Measurements from ENCODE around the gene ISLR. TPM values are rescaled to one million over a fixed set of nuclear protein-coding genes. Genes with fewer than 3 reads are reported as not detected.
"Not testable (repeated sequence)": the region's sequence is repeated elsewhere in the genome, so short reads cannot be mapped to it uniquely, and the experiment has no call there.

Gene ISLR
- total RNA-seq, 1 donor from 2014 or later: 59.8 TPM

GRCh38 chr15:74155766-74156417 is 17.6 kb upstream of the ISLR start:
- peak overlapping the region; percentile 31 for H3K27ac Mint-ChIP-seq
- H3K36me3 Mint-ChIP-seq: no peaks in the 10 kb centered on the region
- no peak overlapping the region for H3K4me3 Mint-ChIP-seq
- H3K9me3 Mint-ChIP-seq: no peaks in the 10 kb centered on the region
- DNase-seq (ENCODE audit: low spot score in 2 of 2, unreplicated experiment in 2 of 2): no peak
- H3K27me3 Mint-ChIP-seq (ENCODE audit: low read depth): peaks cover 5% of the 10 kb centered on the region
- TF ChIP-seq, protein P1, sequence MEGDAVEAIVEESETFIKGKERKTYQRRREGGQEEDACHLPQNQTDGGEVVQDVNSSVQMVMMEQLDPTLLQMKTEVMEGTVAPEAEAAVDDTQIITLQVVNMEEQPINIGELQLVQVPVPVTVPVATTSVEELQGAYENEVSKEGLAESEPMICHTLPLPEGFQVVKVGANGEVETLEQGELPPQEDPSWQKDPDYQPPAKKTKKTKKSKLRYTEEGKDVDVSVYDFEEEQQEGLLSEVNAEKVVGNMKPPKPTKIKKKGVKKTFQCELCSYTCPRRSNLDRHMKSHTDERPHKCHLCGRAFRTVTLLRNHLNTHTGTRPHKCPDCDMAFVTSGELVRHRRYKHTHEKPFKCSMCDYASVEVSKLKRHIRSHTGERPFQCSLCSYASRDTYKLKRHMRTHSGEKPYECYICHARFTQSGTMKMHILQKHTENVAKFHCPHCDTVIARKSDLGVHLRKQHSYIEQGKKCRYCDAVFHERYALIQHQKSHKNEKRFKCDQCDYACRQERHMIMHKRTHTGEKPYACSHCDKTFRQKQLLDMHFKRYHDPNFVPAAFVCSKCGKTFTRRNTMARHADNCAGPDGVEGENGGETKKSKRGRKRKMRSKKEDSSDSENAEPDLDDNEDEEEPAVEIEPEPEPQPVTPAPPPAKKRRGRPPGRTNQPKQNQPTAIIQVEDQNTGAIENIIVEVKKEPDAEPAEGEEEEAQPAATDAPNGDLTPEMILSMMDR (IDR thresholded peaks at IDR 0.05; ENCODE audit: unreplicated experiment): no peak
- peaks cover 17% of the 10 kb centered on the region for H3K4me1 Mint-ChIP-seq

DNA sequence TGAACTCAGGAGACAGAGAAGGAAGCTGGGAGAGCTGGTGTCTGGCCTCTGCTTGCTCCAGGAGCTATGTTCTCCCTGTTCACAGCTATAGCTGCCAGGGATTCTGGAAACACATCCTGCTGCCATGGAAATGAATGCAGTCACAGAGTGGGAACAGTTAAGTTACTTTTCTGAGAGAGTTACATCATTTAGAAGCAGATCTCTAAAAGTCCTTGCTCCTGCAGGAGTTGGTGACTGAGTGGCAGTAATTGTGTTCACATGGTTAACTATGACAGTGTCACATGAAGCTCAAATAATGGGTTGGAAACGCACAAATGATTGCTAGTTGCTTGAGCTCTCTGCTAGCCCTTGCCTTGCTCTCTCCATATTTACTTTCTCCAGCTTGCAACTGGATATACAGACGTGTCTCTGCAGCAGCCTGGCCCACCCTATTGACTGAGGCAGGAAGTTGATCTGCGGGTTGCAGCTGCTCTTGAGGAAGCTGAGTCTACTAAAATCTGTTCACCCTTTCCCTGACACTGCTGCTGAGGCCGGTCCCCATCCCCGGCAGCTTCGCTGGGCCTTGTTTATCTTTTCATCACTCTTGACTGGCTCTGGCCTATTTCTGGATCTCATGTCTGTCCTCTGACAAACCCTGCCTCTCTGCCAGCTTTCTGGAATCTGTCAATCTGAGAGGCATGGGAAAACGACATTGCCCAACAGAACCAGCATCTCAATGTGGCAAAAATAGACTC is 16.7 kb upstream of the ISLR start:
- Mint-ChIP-seq H3K27me3 (ENCODE audit: low read depth) (peaks cover 5% of the 10 kb centered on the region), H3K4me3 (no peak overlapping the region), H3K9me3 (no peaks in the 10 kb centered on the region), H3K36me3 (no peaks in the 10 kb centered on the region), H3K4me1 (peaks cover 17% of the 10 kb centered on the region), H3K27ac (peak overlapping the region; percentile 76)
- TF ChIP-seq, protein P1 (IDR thresholded peaks at IDR 0.05; ENCODE audit: unreplicated experiment): no peak
- DNase-seq (ENCODE audit: low spot score in 2 of 2, unreplicated experiment in 2 of 2): no peak

DNA sequence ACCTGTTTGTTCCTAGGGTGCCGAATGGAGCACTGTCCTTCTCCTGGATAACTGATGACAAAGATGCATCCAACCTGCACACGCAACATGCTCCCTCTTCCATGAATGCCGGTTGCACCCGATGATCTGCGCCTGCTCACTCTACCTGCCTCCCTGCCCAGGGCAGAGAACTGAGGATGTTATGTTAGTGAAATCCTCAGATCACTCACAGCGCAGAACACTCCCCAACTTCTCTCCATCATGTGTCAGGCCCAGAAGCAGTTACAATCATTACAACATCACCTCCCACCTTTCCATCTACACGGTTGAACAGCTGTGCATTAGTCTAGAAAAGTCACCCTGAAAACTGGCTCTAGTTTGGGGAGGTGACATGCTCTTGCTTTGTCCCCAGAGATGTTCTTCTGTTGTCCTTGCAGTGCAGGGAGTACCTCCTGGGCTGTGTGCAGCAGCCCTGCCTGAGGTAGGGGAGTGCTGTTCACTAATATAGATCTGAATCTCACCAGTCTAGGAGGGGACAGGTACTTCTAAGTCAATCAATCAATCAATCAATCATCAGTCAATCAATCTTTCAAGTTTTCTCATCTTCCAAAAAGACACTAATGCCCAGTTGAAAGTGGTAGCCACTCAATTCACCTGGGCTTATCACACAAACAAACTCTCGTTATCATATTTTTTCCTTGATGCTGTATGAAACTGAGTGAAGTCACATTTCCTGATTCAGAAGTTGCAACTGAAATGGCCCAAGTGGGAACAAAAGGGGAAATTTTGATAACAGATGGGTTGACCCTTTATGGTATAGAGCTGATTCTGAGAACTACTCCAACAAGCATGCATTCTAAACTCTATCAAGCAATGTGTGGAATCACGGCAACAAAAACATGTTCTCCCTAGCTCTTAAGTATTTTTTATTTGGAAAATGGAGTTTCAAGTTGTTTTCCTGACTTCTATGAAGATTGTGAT is 15.4 kb upstream of the ISLR start:
- Mint-ChIP-seq H3K4me3 (no peak overlapping the region), H3K27me3 (ENCODE audit: low read depth) (peaks cover 11% of the 10 kb centered on the region), H3K27ac (no peak overlapping the region), H3K36me3 (no peaks in the 10 kb centered on the region), H3K4me1 (peaks cover 17% of the 10 kb centered on the region), H3K9me3 (no peaks in the 10 kb centered on the region)
- TF ChIP-seq, protein P1 (IDR thresholded peaks at IDR 0.05; ENCODE audit: unreplicated experiment): no peak
- no peak for DNase-seq (ENCODE audit: low spot score in 2 of 2, unreplicated experiment in 2 of 2)

- Mint-ChIP-seq H3K4me1 (peaks cover 17% of the 10 kb centered on the region), H3K27me3 (ENCODE audit: low read depth) (peaks cover 13% of the 10 kb centered on the region), H3K4me3 (no peak overlapping the region), H3K9me3 (no peaks in the 10 kb centered on the region), H3K27ac (no peak overlapping the region), H3K36me3 (no peaks in the 10 kb centered on the region)
- DNase-seq (ENCODE audit: low spot score in 2 of 2, unreplicated experiment in 2 of 2): no peak
- TF ChIP-seq, protein P1 (IDR thresholded peaks at IDR 0.05; ENCODE audit: unreplicated experiment): no peak
Observed at GRCh38 chr15:74158855-74159650, 14.5 kb upstream of the ISLR start.

GRCh38 chr15:74159773-74160172 is 13.7 kb upstream of the ISLR start:
- Mint-ChIP-seq H3K27ac (no peak overlapping the region), H3K9me3 (no peaks in the 10 kb centered on the region), H3K4me1 (peaks cover 17% of the 10 kb centered on the region), H3K27me3 (ENCODE audit: low read depth) (peaks cover 17% of the 10 kb centered on the region), H3K4me3 (no peak overlapping the region), H3K36me3 (no peaks in the 10 kb centered on the region)
- TF ChIP-seq, protein P1 (IDR thresholded peaks at IDR 0.05; ENCODE audit: unreplicated experiment): no peak
- DNase-seq (ENCODE audit: low spot score in 2 of 2, unreplicated experiment in 2 of 2): no peak

GRCh38 chr15:74160390-74160789 is 13.1 kb upstream of the ISLR start:
- not testable (repeated sequence) for H3K36me3 Mint-ChIP-seq; H3K4me3 Mint-ChIP-seq; DNase-seq (ENCODE audit: low spot score in 2 of 2, unreplicated experiment in 2 of 2); H3K27ac Mint-ChIP-seq; H3K9me3 Mint-ChIP-seq
- H3K27me3 Mint-ChIP-seq (ENCODE audit: low read depth): peaks cover 23% of the 10 kb centered on the region
- peaks cover 17% of the 10 kb centered on the region for H3K4me1 Mint-ChIP-seq

DNA sequence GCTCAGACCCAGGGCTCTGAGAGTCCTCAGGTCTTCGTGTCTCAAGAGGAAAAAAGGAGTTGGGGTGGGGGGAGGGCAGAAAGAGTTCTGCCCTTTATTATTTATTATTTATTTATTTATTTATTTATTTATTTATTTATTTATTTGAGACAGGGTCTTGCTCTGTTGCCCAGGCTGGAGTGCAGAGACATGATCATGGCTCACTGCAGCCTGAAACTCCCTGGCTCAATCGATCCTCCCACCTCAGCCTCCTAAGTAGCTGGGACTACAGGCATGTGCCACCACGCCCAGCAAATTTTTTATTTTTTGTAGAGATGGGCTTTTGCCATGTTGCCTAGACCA is 11.3 kb upstream of the ISLR start:
- H3K27ac Mint-ChIP-seq; H3K36me3 Mint-ChIP-seq; H3K4me1 Mint-ChIP-seq; H3K4me3 Mint-ChIP-seq; H3K9me3 Mint-ChIP-seq; DNase-seq (ENCODE audit: low spot score in 2 of 2, unreplicated experiment in 2 of 2): not testable (repeated sequence)
- H3K27me3 Mint-ChIP-seq (ENCODE audit: low read depth): peaks cover 22% of the 10 kb centered on the region
